Activated B cell treated with CpG ODN at 0.5 μM for 24 hours (primary cell): ENCODE data around the gene PDE3A. TPM values are rescaled to one million over a fixed set of nuclear protein-coding genes. Genes with fewer than 3 reads are reported as not detected.

Experiments
- ATAC-seq: fragments of 200-7000 bp; cut with Tn5 transposase; one replicate; pipeline ENCODE4 v1.10.0; 2021; ENCODE audit warnings: low read depth, mild to moderate bottlenecking, moderate library complexity
- CTCF ChIA-PET: fragments of 350-600 bp; sonication (Branson Sonifier 250); formaldehyde crosslinking; loops from one replicate; lab custom pipeline; 2021; ENCODE audit warnings: antibody characterized with exemption; lab: Charles Lee
- POLR2A ChIA-PET: fragments of 350-600 bp; sonication (Branson Sonifier 250); formaldehyde crosslinking; loops from one replicate; lab custom pipeline; 2021; ENCODE audit warnings: antibody characterized with exemption; lab: Charles Lee
- DNase-seq: peaks from one replicate; pipeline ENCODE4 v3.0.0; 2022
- H3K27ac Mint-ChIP-seq: one replicate; pipeline ENCODE4 v1.8.0; 2020; ENCODE audit warnings: mixed read lengths
- H3K27me3 Mint-ChIP-seq: one replicate; pipeline ENCODE4 v1.8.0; 2021; ENCODE audit warnings: mixed read lengths
- H3K36me3 Mint-ChIP-seq: one replicate; pipeline ENCODE4 v1.8.0; 2021; ENCODE audit warnings: low read depth, mixed read lengths
- H3K4me1 Mint-ChIP-seq: one replicate; pipeline ENCODE4 v1.8.0; 2021; ENCODE audit warnings: mixed read lengths
- H3K4me3 Mint-ChIP-seq: one replicate; pipeline ENCODE4 v1.8.0; 2020; ENCODE audit warnings: mild to moderate bottlenecking, mixed read lengths
- H3K9me3 Mint-ChIP-seq: one replicate; pipeline ENCODE4 v1.8.0; 2020; ENCODE audit warnings: mixed read lengths
- intact Hi-C: fragments of 100-400 bp; cut with micrococcal nuclease; formaldehyde crosslinking; loops from one replicate; pipeline ENCODE4 v1.15.1; 2024
- total RNA-seq: library from RNA; stranded (reverse); gene quantifications from 2 replicates; pipeline ENCODE4 v1.2.3, GENCODE V29; 2022
- TF ChIP-seq, protein P1 (sequence below): fragments of 200-600 bp; IDR thresholded peaks from one replicate; pipeline ENCODE4 v1.8.0; 2022; ENCODE audit warnings: antibody characterized with exemption, mild to moderate bottlenecking

The PDE3A gene
- total RNA-seq, 1 donor from 2014 or later = not detected

- no peaks in the 10 kb centered on the region for H3K4me1 Mint-ChIP-seq
- TF ChIP-seq, protein P1, sequence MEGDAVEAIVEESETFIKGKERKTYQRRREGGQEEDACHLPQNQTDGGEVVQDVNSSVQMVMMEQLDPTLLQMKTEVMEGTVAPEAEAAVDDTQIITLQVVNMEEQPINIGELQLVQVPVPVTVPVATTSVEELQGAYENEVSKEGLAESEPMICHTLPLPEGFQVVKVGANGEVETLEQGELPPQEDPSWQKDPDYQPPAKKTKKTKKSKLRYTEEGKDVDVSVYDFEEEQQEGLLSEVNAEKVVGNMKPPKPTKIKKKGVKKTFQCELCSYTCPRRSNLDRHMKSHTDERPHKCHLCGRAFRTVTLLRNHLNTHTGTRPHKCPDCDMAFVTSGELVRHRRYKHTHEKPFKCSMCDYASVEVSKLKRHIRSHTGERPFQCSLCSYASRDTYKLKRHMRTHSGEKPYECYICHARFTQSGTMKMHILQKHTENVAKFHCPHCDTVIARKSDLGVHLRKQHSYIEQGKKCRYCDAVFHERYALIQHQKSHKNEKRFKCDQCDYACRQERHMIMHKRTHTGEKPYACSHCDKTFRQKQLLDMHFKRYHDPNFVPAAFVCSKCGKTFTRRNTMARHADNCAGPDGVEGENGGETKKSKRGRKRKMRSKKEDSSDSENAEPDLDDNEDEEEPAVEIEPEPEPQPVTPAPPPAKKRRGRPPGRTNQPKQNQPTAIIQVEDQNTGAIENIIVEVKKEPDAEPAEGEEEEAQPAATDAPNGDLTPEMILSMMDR = no peak
Measured at GRCh38 chr12:20525064-20525610, 156.8 kb downstream of the PDE3A start.

DNA sequence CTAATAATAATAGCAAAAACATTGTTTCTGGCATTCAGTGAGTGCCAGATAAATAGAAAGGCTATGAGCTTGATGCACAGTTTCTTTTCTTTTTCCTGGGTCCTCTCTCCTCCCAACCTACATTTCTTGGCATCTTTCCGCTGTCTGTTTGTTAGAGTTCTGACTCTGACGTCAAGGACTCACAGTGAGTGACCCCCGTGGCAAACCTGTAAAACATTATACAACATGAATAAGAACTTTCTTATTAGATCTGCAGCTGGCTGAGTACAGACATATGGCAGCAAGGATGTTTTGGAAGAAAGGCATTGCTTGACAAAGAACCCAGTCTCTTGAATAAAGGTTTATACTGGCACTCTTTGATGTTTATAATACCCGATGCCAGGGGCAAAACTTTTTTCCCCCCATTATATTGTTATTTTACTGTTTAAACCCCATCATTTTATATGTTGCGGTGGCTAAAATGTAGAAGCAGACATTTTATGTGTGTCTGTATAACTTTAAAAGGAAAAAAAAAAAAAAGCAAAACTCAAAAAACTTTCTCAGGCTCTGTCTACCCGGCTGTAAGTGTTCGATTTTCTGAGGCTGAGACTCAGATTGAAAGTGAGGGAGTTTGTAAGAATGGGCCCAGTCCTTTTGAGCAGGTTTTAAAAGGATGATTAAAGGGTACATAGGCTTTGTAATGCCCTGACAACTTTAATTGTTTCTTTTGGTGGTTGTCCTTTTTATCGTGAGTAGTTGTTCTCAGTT is 159.3 kb downstream of the PDE3A start:
- POLR2A ChIA-PET = no interaction called here
- intact Hi-C loops = no loop called here

More at GRCh38 chr12:20525064-20525610, 156.8 kb downstream of the PDE3A start:
- Mint-ChIP-seq H3K4me3 (no peak overlapping the region), H3K27ac (no peak overlapping the region), H3K36me3 (no peaks in the 10 kb centered on the region), H3K9me3 (no peaks in the 10 kb centered on the region), H3K27me3 (no peaks in the 10 kb centered on the region)
- DNase-seq (no peak), ATAC-seq (no peak)
- intact Hi-C loops = no loop called here
- ChIA-PET POLR2A (no interaction called here), CTCF (no interaction called here)

GRCh38 chr12:20528208-20528607 is 159.9 kb downstream of the PDE3A start:
- no peaks in the 10 kb centered on the region for H3K36me3 Mint-ChIP-seq
- CTCF ChIA-PET = no interaction called here
- TF ChIP-seq, protein P1 = no peak
- DNase-seq = no peak
- H3K9me3 Mint-ChIP-seq = no peaks in the 10 kb centered on the region
- POLR2A ChIA-PET = no interaction called here
- H3K27ac Mint-ChIP-seq = no peak overlapping the region
- no peaks in the 10 kb centered on the region for H3K27me3 Mint-ChIP-seq
- intact Hi-C loops = no loop called here
- no peak for ATAC-seq
- no peaks in the 10 kb centered on the region for H3K4me1 Mint-ChIP-seq
- no peak overlapping the region for H3K4me3 Mint-ChIP-seq

More for the DNA sequence above, 159.3 kb downstream of the PDE3A start:
- no peaks in the 10 kb centered on the region for H3K36me3 Mint-ChIP-seq
- DNase-seq (no peak), ATAC-seq (no peak)
- no peak overlapping the region for H3K27ac Mint-ChIP-seq
- TF ChIP-seq, protein P1 = no peak
- CTCF ChIA-PET = no interaction called here
- no peak overlapping the region for H3K4me3 Mint-ChIP-seq
- H3K9me3 Mint-ChIP-seq = no peaks in the 10 kb centered on the region
- no peaks in the 10 kb centered on the region for H3K4me1 Mint-ChIP-seq
- H3K27me3 Mint-ChIP-seq = no peaks in the 10 kb centered on the region

GRCh38 chr12:20546267-20546666 is 177.9 kb downstream of the PDE3A start:
- Mint-ChIP-seq H3K4me3 (no peak overlapping the region), H3K9me3 (no peaks in the 10 kb centered on the region), H3K36me3 (no peaks in the 10 kb centered on the region), H3K27ac (no peak overlapping the region), H3K4me1 (no peaks in the 10 kb centered on the region), H3K27me3 (no peaks in the 10 kb centered on the region)
- TF ChIP-seq, protein P1 = no peak
- ATAC-seq = no peak
- POLR2A ChIA-PET = no interaction called here
- intact Hi-C loops = no loop called here
- CTCF ChIA-PET = no interaction called here
- no peak for DNase-seq

DNA sequence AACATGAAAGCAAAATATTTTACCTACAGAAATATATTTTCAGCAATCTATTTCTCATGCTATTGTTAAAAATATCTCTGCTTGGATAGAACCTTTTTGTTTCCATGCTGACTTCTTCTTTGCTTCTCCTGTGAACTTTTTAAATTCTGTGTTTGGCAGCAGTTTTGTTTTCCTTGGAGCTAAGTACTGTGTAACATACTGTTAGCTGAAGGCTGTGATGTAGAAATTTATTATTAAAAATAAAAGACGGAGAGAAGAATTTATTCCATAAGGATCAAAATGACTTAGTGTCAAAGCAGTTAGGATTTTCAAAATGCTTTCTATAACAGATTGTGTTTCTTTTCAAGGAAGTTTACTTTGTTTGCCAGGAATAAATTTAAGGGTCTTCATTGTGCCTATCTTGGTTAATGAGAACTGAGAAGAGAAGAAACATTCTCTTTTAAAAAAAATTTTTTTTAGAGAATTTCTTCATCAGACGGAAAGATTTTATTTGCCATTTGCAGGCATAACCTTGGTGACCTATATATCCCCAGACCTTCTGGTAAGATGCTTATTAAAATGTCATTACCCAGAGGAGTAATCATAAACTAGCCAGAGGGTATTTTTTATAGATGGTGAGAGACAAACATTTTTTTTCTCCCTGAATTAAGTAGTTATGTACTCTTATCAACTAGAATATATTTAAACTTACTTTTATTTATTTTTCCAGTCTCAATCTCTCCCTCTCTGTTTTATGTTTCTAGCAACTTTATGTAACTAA is 179.7 kb downstream of the PDE3A start:
- POLR2A ChIA-PET = no interaction called here
- no peaks in the 10 kb centered on the region for H3K4me1 Mint-ChIP-seq
- intact Hi-C loops = no loop called here
- DNase-seq = no peak
- no peak for ATAC-seq
- H3K27me3 Mint-ChIP-seq = no peaks in the 10 kb centered on the region
- H3K36me3 Mint-ChIP-seq = no peaks in the 10 kb centered on the region
- H3K27ac Mint-ChIP-seq = no peak overlapping the region
- no peak overlapping the region for H3K4me3 Mint-ChIP-seq
- CTCF ChIA-PET = no interaction called here
- TF ChIP-seq, protein P1 = no peak
- H3K9me3 Mint-ChIP-seq = peaks cover 2% of the 10 kb centered on the region
